Amniotic stem cell (primary cell): ENCODE results near the gene UNC79.

Experiments
- DNase-seq: peaks from one replicate; lab custom pipeline; 2025; lab: John Stamatoyannopoulos, UW

Gene UNC79

DNA sequence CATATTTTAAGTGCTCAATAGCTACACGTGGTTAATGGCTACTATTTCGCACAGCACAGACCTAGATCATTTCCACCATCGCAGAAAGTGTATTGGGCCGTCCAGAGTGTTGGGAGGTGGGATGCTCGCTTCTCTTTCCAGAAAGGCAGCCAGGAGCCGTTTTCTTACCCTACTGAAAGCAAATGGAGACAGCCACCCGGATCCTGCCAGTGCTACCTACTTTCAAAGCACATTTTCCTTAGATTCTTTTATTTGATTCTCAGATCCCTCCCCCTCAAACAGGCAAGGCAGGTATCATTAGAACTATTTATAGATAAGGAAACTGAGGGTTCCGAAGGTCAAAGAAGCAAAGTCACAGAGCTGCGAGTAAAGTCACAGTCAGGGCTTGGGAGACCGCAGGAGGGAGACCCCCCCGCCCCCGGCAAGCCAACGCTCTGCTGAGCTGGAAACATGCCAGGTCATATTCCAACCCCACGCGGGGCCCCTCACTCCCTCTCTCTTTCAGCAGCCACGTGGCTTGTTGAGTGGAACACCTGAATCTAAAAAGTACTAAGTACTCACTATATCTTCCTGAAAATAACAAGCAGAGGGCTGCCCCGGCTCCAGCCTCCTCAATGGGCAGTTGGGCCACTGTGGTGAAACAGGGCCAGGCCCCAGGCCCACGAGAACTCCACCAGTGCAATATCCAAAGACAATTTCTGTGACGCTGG, 321.4 kb downstream of the UNC79 start:
- no peak for DNase-seq

DNA sequence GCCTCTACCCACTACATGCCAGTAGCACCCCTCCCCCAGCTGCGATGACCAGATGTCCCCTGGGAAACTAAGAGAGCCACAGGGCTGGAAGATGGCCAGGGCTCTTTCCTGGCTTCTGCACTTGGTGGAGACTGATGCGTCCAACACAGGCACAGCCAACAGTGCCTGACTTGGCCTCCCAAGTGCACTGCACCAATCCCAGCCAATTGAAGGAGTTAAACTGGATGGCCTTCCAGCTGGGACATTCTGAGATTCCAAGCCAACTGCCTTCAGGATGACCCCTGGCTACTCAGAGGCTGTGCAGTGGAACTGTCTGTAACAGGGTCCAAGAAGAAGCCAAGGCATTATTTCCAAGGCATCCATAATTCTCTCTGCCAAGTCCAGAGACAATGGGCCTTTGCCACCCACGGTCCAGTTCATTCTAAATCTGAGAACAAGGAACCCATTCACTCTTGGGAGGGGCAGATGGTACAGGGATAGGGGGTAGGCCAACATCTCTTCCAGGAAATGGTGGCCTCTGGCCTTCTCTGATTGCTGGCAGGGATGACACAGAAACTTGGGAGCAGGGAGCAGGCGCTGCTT, 322.3 kb downstream of the UNC79 start:
- DNase-seq: no peak

DNA sequence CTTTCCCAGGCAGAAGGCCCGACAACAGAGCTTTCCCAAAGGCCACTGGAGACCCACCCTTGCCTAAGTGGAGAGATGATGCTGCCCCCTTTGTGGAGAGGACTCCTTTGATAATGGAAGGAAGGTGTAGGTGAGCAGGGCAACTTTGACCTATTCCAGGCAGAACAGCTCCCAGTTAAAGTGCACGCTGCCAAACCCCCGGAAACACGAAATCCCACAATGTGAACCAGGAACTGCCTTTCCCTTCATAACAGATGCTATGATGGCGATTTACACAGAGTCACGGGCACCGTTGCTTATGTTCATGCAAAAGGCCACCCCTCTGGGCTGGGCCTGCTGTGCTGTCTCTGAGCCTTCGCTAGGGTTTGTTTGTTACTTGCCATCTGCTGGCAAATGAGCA, 322.9 kb downstream of the UNC79 start:
- no peak for DNase-seq

DNA sequence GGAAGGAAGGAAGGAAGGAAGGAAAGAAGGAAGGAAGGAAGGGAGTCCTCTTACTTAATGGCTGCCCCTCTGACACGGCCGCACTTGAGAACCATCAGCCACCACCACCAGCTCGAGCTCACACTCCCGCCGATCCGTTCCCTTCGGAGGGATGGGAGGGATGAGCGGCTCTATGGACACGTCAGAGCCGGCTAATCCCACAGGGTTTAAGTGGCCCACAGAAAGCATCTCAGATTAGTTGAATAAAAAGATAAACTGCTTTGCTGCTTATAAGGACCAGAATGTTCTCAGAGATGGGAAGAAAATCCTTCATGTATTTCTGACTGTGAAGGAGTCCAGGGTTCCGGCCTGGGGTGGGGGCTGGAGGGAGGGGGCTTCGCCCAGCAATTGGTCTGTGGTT, 326.5 kb downstream of the UNC79 start:
- no peak for DNase-seq
